Endothelial cell (in vitro differentiated cells): ENCODE results near the gene RAPH1. TPM values are rescaled to one million over a fixed set of nuclear protein-coding genes. Genes with fewer than 3 reads are reported as not detected.

ENCODE experiments used
- DNase-seq: peaks from one replicate; pipeline ENCODE4 v3.0.0; 2021; ENCODE audit warnings: low spot score
- H3K27ac Mint-ChIP-seq: one replicate; pipeline ENCODE4 v1.8.0; 2021; ENCODE audit warnings: mixed read lengths, inconsistent platforms; ENCODE audit not compliant: unreplicated experiment
- H3K27me3 Mint-ChIP-seq: one replicate; pipeline ENCODE4 v1.8.0; 2021; ENCODE audit warnings: mild to moderate bottlenecking, moderate library complexity, mixed read lengths, inconsistent platforms; ENCODE audit not compliant: unreplicated experiment
- H3K36me3 Mint-ChIP-seq: one replicate; pipeline ENCODE4 v1.8.0; 2021; ENCODE audit warnings: mild to moderate bottlenecking, low read depth, mixed read lengths, inconsistent platforms; ENCODE audit not compliant: unreplicated experiment
- H3K4me1 Mint-ChIP-seq: one replicate; pipeline ENCODE4 v1.8.0; 2021; ENCODE audit warnings: mild to moderate bottlenecking, mixed read lengths, inconsistent platforms; ENCODE audit not compliant: unreplicated experiment
- H3K4me3 Mint-ChIP-seq: one replicate; pipeline ENCODE4 v1.8.0; 2021; ENCODE audit warnings: mild to moderate bottlenecking, mixed read lengths, inconsistent platforms; ENCODE audit not compliant: unreplicated experiment
- H3K9me3 Mint-ChIP-seq: one replicate; pipeline ENCODE4 v1.8.0; 2021; ENCODE audit warnings: mixed read lengths, inconsistent platforms; ENCODE audit not compliant: unreplicated experiment
- total RNA-seq: library from RNA; stranded (reverse); fragmentation: NEBNext Ultra II Directional; extraction: Animal tissue kit (Norgen Biotek cat#: 25700); gene quantifications from one replicate; pipeline ENCODE4 v1.2.1, GENCODE V29; 2021; ENCODE audit not compliant: unreplicated experiment
- TF ChIP-seq, protein P1 (sequence below): fragments of 200-600 bp; sonication (generic); IDR thresholded peaks from one replicate; pipeline ENCODE4 v1.5.0; 2021; ENCODE audit warnings: antibody characterized with exemption; ENCODE audit not compliant: unreplicated experiment

RAPH1 gene
- total RNA-seq, 1 donor from 2014 or later: 74.1 TPM

DNA sequence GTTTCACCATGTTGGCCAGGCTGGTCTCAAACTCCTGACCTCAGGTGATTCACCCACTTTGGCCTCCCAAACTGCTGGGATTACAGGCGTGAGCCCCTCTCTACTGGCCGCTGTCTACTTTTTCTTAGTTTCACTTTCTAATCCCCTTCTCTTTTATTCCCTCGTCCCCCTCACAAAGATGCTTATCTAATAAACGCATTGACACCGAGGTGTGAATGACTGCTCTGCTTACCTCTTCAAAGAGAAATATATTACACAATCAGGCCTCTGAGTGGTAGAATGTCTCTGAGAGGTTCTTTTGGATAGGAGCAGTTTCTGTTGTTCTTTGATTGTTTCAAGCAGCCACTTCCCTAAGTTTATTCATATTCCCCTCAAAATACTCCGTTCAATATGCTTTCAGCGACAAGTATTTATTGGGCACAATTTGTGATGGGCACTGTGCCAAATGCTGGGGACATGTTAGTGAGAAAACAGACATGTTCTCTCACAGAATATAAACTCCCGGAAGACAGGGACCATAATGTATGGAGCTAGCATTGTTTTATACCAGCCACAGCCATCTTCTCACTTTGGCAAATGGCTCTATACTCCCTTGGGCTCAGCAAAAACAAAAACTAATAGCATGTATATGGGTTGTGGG is 34.7 kb upstream of the RAPH1 start:
- DNase-seq: no peak
- Mint-ChIP-seq H3K27me3 (no peaks in the 10 kb centered on the region), H3K4me3 (no peak overlapping the region), H3K9me3 (no peaks in the 10 kb centered on the region), H3K36me3 (no peaks in the 10 kb centered on the region), H3K4me1 (no peaks in the 10 kb centered on the region), H3K27ac (no peak overlapping the region)
- TF ChIP-seq, protein P1, sequence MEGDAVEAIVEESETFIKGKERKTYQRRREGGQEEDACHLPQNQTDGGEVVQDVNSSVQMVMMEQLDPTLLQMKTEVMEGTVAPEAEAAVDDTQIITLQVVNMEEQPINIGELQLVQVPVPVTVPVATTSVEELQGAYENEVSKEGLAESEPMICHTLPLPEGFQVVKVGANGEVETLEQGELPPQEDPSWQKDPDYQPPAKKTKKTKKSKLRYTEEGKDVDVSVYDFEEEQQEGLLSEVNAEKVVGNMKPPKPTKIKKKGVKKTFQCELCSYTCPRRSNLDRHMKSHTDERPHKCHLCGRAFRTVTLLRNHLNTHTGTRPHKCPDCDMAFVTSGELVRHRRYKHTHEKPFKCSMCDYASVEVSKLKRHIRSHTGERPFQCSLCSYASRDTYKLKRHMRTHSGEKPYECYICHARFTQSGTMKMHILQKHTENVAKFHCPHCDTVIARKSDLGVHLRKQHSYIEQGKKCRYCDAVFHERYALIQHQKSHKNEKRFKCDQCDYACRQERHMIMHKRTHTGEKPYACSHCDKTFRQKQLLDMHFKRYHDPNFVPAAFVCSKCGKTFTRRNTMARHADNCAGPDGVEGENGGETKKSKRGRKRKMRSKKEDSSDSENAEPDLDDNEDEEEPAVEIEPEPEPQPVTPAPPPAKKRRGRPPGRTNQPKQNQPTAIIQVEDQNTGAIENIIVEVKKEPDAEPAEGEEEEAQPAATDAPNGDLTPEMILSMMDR: no peak

GRCh38 chr2:203567691-203568090 is 32.6 kb upstream of the RAPH1 start:
- Mint-ChIP-seq H3K27me3 (no peaks in the 10 kb centered on the region), H3K4me1 (no peaks in the 10 kb centered on the region), H3K36me3 (no peaks in the 10 kb centered on the region), H3K27ac (no peak overlapping the region), H3K4me3 (no peak overlapping the region), H3K9me3 (no peaks in the 10 kb centered on the region)
- no peak for DNase-seq
- TF ChIP-seq, protein P1: no peak

GRCh38 chr2:203566161-203566560 is 31.1 kb upstream of the RAPH1 start:
- no peaks in the 10 kb centered on the region for H3K4me1 Mint-ChIP-seq
- H3K36me3 Mint-ChIP-seq: no peaks in the 10 kb centered on the region
- no peaks in the 10 kb centered on the region for H3K27me3 Mint-ChIP-seq
- H3K27ac Mint-ChIP-seq: no peak overlapping the region
- H3K9me3 Mint-ChIP-seq: no peaks in the 10 kb centered on the region
- H3K4me3 Mint-ChIP-seq: no peak overlapping the region
- TF ChIP-seq, protein P1: no peak
- DNase-seq: no peak

DNA sequence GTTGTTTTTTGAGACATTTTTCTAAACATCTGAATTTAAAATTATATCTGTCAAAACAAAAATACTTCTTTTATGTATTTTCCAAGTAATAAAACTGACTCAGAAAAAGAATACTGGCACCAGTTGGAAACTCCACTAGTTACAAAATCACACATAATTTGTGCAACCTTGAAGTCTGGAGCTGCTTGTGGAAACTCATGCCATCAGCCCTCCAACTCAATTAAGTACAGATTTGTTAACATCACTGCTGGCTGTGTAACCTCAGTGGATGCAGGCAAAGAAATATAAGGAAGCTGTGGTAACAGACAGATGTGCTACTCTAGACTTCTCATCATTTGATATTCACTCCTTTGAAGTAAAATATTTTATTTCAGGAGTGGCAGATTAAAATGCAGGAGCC is 30.0 kb upstream of the RAPH1 start:
- Mint-ChIP-seq H3K9me3 (no peaks in the 10 kb centered on the region), H3K27ac (no peak overlapping the region), H3K27me3 (no peaks in the 10 kb centered on the region), H3K4me1 (no peaks in the 10 kb centered on the region), H3K4me3 (no peak overlapping the region), H3K36me3 (no peaks in the 10 kb centered on the region)
- TF ChIP-seq, protein P1: no peak
- DNase-seq: no peak

DNA sequence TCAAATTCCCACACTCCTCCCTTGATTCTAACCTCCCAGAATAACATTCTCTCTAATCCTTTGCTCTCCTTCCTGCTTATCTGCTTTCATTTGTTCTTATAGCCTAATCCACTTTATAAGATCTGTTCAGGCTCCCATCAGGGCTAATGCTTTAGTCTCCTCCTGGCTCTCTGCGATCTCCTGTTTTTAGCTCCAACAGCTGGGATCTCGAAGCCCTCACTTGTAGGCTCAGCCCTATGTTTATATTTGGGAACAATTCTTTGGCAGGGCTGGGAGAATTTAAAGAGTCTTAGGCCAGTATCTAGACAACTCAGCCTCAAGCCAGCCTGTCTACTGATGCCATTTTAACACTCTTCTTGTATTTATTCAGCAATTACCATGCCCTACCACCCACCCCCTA is 27.2 kb upstream of the RAPH1 start:
- no peaks in the 10 kb centered on the region for H3K9me3 Mint-ChIP-seq
- H3K4me1 Mint-ChIP-seq: no peaks in the 10 kb centered on the region
- H3K36me3 Mint-ChIP-seq: no peaks in the 10 kb centered on the region
- TF ChIP-seq, protein P1: no peak
- H3K27ac Mint-ChIP-seq: no peak overlapping the region
- no peak overlapping the region for H3K4me3 Mint-ChIP-seq
- DNase-seq: no peak
- H3K27me3 Mint-ChIP-seq: no peaks in the 10 kb centered on the region
